ENCODE measurements around the gene EXOSC7. TPM values are rescaled to one million over a fixed set of nuclear protein-coding genes. Genes with fewer than 3 reads are reported as not detected.

The EXOSC7 gene
- total and polyA plus RNA-seq, 2 of the 4 experiments (the other 2 are of a cell fraction), result 61.6 to 62.2 TPM

DNA sequence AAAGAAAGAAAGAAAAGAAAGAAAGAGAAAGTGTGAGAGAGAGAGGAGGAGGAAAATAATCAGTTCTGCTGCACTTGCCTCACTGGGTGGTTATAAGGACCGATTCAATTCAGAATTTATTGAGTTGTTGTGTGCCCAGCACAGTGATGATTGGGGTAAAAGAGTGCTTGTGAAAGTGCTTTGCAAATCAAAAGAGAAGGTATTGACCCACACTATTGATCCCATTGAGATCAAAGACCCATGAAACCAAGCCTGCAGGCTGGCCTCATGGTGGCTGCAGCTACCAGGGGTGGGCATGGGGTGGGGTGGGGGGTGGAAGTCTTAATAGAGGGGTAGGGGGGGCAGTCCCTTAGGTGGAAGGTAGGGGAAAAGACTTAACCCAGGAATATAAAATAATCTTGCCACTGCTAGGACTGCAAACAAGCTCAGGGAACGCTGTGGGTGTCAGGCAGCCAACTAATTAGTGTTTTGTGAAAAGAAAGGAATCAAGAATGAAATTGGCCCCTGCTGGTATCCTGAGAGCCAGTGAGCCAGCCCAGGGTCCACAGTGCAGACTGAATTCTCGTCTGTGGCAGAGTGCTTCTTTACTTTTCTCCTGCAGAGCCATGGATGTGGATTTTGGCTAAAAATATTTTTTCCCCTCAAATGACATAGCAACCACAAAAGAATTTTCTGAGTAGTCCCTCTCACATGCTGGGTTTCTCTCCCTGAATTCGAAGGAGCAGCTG is 84.3 kb downstream of the EXOSC7 start:
- peak overlapping the region; percentile 99 for H3K4ac ChIP-seq (ENCODE audit: low read depth, low read length)
- intact Hi-C loops (cut with micrococcal nuclease) (no loop called here), in situ Hi-C loops (cut with MboI; ENCODE audit: low sequenced_read_pairs) (no loop called here), dilution Hi-C loops (cut with HindIII; ENCODE audit: low sequenced_read_pairs, unreplicated experiment) (no loop called here)
- no peak overlapping the region for H3K4me3 ChIP-seq (ENCODE audit: insufficient read depth, low read depth, low read length)
- H4K5ac ChIP-seq (ENCODE audit: low read depth, low read length), result peak overlapping the region; percentile 98
- CTCF ChIA-PET, result interaction anchor here (0.9 kb wide), 1 partner anchor 53 kb away, joined by 3 read pairs; no protein-coding TSS in a partner anchor
- H4K91ac ChIP-seq (ENCODE audit: insufficient read depth, low read depth, low read length), result peak overlapping the region; percentile 98
- no peaks in the 10 kb centered on the region for H3K9me3 ChIP-seq (ENCODE audit: control insufficient read depth, insufficient read depth, low read length)
- peak overlapping the region; percentile 70 for H2AFZ ChIP-seq (replicated peaks; ENCODE audit: low read length, poor library complexity)
- H3K27ac ChIP-seq (ENCODE audit: insufficient read depth, low read length), result peak overlapping the region; percentile 97
- peak overlapping the region; percentile 100 for H2BK120ac ChIP-seq (ENCODE audit: low read depth, low read length)
- H2BK15ac ChIP-seq (ENCODE audit: low read depth, low read length), result peak overlapping the region; percentile 96
- H3K56ac ChIP-seq (ENCODE audit: extremely low read depth, insufficient read depth, low read length), result peak overlapping the region; percentile 95
- H2BK5ac ChIP-seq (ENCODE audit: low read depth, low read length, poor library complexity, severe bottlenecking), result peak overlapping the region; percentile 87
- H2AK9ac ChIP-seq (replicated peaks; ENCODE audit: low read depth, low read length, poor library complexity), result peak overlapping the region; percentile 87
- peak overlapping the region; percentile 97 for H2AK5ac ChIP-seq (ENCODE audit: low read depth, low read length)
- WGBS, 2 experiments (ENCODE audit: extremely low coverage in 2 of 2, insufficient read length in 1 of 2), result 67% methylated on average over 1 of the region's 4 CpGs; no CpG with 5 or more reads in 1 of the 2 experiments
- H3K14ac ChIP-seq (replicated peaks; ENCODE audit: low read depth, low read length), result peak overlapping the region; percentile 92
- POLR2A ChIA-PET (ENCODE audit: unreplicated experiment), result no interaction called here
- H3K4me2 ChIP-seq (ENCODE audit: low read depth, low read length), result no peak overlapping the region
- H4K20me1 ChIP-seq (ENCODE audit: insufficient read depth, low read length), result no peaks in the 10 kb centered on the region
- peak overlapping the region; percentile 94 for H3K23ac ChIP-seq (ENCODE audit: low read depth, low read length)
- no peaks in the 10 kb centered on the region for H3K27me3 ChIP-seq (ENCODE audit: control insufficient read depth, insufficient read depth, low read length)
- peaks cover 35% of the 10 kb centered on the region for H3K9me1 ChIP-seq (ENCODE audit: insufficient read depth, low read length)
- H2BK20ac ChIP-seq (ENCODE audit: low read depth, low read length), result peak overlapping the region; percentile 100
- peaks cover 4 to 42% of the 10 kb centered on the region in 2 experiments for H3K79me1 ChIP-seq (ENCODE audit: low read depth in 1 of 2, low read length in 2 of 2)
- peak overlapping the region; percentile 57 for H3K9ac ChIP-seq (ENCODE audit: low read depth, low read length)
- H3K4me1 ChIP-seq (ENCODE audit: control insufficient read depth, insufficient read depth, low read length), result peaks cover 44% of the 10 kb centered on the region
- no peaks in the 10 kb centered on the region for H3K36me3 ChIP-seq (ENCODE audit: control insufficient read depth, insufficient read depth, low read length)
- H3K18ac ChIP-seq (ENCODE audit: low read depth, low read length), result peak overlapping the region; percentile 99
- BruUV-seq (replicated peaks), result no TSS peak
- DNase-seq, result no peak
- ATAC-seq (ENCODE audit: low read depth), result no peak; the same call in 1 of the 2 replicates
- peak overlapping the region; percentile 89 to 96 for H4K8ac ChIP-seq (ENCODE audit: low read depth in 2 of 2, low read length in 2 of 2)
- TF ChIP-seq RAD21 (IDR thresholded peaks at IDR 0.05; ENCODE audit: low read length) (no peak), SMC3 (IDR thresholded peaks at IDR 0.05; ENCODE audit: low read depth, low read length) (no peak), MAFK (IDR thresholded peaks at IDR 0.05; ENCODE audit: low read depth, low read length) (no peak), MXI1 (IDR thresholded peaks at IDR 0.05; ENCODE audit: borderline replicate concordance, low read depth, low read length) (no peak), POLR2A (IDR thresholded peaks at IDR 0.05; ENCODE audit: low read depth, low read length) (no peak), FOS (IDR thresholded peaks at IDR 0.05; ENCODE audit: low read depth, low read length) (no peak), NFE2L2 (IDR thresholded peaks at IDR 0.05; ENCODE audit: low read depth, low read length) (no peak), RFX5 (IDR thresholded peaks at IDR 0.05; ENCODE audit: low read depth, low read length) (no peak), CEBPB (IDR thresholded peaks at IDR 0.05; ENCODE audit: low read depth, low read length) (no peak), CHD1 (IDR thresholded peaks at IDR 0.05; ENCODE audit: low read depth, low read length) (no peak), MAZ (IDR thresholded peaks at IDR 0.05; ENCODE audit: borderline replicate concordance, low read depth, low read length) (no peak), BHLHE40 (IDR thresholded peaks at IDR 0.05; ENCODE audit: low read depth, low read length) (no peak)
- TF ChIP-seq, protein P1, sequence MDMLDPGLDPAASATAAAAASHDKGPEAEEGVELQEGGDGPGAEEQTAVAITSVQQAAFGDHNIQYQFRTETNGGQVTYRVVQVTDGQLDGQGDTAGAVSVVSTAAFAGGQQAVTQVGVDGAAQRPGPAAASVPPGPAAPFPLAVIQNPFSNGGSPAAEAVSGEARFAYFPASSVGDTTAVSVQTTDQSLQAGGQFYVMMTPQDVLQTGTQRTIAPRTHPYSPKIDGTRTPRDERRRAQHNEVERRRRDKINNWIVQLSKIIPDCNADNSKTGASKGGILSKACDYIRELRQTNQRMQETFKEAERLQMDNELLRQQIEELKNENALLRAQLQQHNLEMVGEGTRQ (IDR thresholded peaks at IDR 0.05; ENCODE audit: low read depth, low read length), result no peak
- TF ChIP-seq, protein P2, sequence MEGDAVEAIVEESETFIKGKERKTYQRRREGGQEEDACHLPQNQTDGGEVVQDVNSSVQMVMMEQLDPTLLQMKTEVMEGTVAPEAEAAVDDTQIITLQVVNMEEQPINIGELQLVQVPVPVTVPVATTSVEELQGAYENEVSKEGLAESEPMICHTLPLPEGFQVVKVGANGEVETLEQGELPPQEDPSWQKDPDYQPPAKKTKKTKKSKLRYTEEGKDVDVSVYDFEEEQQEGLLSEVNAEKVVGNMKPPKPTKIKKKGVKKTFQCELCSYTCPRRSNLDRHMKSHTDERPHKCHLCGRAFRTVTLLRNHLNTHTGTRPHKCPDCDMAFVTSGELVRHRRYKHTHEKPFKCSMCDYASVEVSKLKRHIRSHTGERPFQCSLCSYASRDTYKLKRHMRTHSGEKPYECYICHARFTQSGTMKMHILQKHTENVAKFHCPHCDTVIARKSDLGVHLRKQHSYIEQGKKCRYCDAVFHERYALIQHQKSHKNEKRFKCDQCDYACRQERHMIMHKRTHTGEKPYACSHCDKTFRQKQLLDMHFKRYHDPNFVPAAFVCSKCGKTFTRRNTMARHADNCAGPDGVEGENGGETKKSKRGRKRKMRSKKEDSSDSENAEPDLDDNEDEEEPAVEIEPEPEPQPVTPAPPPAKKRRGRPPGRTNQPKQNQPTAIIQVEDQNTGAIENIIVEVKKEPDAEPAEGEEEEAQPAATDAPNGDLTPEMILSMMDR (conservative IDR thresholded peaks at IDR 0.05; ENCODE audit: low read depth, low read length), result no peak
- TF ChIP-seq, protein P3, sequence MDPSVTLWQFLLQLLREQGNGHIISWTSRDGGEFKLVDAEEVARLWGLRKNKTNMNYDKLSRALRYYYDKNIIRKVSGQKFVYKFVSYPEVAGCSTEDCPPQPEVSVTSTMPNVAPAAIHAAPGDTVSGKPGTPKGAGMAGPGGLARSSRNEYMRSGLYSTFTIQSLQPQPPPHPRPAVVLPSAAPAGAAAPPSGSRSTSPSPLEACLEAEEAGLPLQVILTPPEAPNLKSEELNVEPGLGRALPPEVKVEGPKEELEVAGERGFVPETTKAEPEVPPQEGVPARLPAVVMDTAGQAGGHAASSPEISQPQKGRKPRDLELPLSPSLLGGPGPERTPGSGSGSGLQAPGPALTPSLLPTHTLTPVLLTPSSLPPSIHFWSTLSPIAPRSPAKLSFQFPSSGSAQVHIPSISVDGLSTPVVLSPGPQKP (IDR thresholded peaks at IDR 0.05; ENCODE audit: borderline replicate concordance, low read depth, low read length), result no peak

Measured in IMR-90 (cell line).